IMR-90 (cell line): ENCODE measurements around the gene FAM163A. TPM values are rescaled to one million over a fixed set of nuclear protein-coding genes. Genes with fewer than 3 reads are reported as not detected.

Source experiments
- ATAC-seq: fragments of 200-7000 bp; cut with Tn5 transposase; 2 replicates; pipeline ENCODE4 v1.9.1; 2020; ENCODE audit warnings: low read depth, mild to moderate bottlenecking, moderate library complexity
- BruUV-seq: library from RNA; stranded (reverse); fragments of 400-500 nt; replicated peaks from 2 replicates; lab custom pipeline; 2021; lab: Mats Ljungman, UMichigan
- CTCF ChIA-PET: fragments of 300-600 bp; formaldehyde crosslinking; extraction: SDS; loops from one replicate; lab custom pipeline; 2021; ENCODE audit warnings: antibody characterized with exemption; lab: Yijun Ruan, JAX
- POLR2A ChIA-PET: fragments of 300-600 bp; sonication (Branson Sonifier 250); formaldehyde crosslinking; loops from one replicate; lab custom pipeline; 2022; ENCODE audit warnings: antibody characterized with exemption; ENCODE audit not compliant: unreplicated experiment; lab: Charles Lee
- DNase-seq: peaks from one replicate; pipeline ENCODE4 v3.0.0; 2013
- H2AFZ ChIP-seq: replicated peaks from 2 replicates; pipeline ENCODE3; 2013; ENCODE audit warnings: low read length, mild to moderate bottlenecking; ENCODE audit not compliant: poor library complexity
- H2AK5ac ChIP-seq: 2 replicates; pipeline ENCODE4 v1.6.1; 2013; ENCODE audit warnings: low read depth, low read length, inconsistent platforms
- H2AK9ac ChIP-seq: replicated peaks from 2 replicates; pipeline ENCODE3; 2013; ENCODE audit warnings: mild to moderate bottlenecking, low read depth, low read length, moderate library complexity; ENCODE audit not compliant: poor library complexity
- H2BK120ac ChIP-seq: 2 replicates; pipeline ENCODE4 v1.6.1; 2013; ENCODE audit warnings: low read depth, low read length, inconsistent platforms
- H2BK15ac ChIP-seq: 3 replicates; pipeline ENCODE4 v1.6.1; 2013; ENCODE audit warnings: low read depth, low read length, inconsistent platforms
- H2BK20ac ChIP-seq: 2 replicates; pipeline ENCODE4 v1.6.1; 2013; ENCODE audit warnings: low read depth, mild to moderate bottlenecking, inconsistent platforms, low read length, moderate library complexity
- H2BK5ac ChIP-seq: 2 replicates; pipeline ENCODE4 v1.6.1; 2013; ENCODE audit warnings: mild to moderate bottlenecking, low read depth, low read length, inconsistent platforms; ENCODE audit not compliant: poor library complexity, severe bottlenecking
- H3K14ac ChIP-seq: replicated peaks from 2 replicates; pipeline ENCODE4 v1.6.1; 2013; ENCODE audit warnings: low read depth, low read length, inconsistent platforms
- H3K18ac ChIP-seq: 2 replicates; pipeline ENCODE4 v1.6.1; 2013; ENCODE audit warnings: low read depth, low read length, control low read depth
- H3K23ac ChIP-seq: 2 replicates; pipeline ENCODE4 v1.6.1; 2013; ENCODE audit warnings: low read depth, low read length, inconsistent platforms
- H3K27ac ChIP-seq: 2 replicates; pipeline ENCODE4 v1.5.1; 2013; ENCODE audit warnings: mild to moderate bottlenecking, control low read depth, low read length; ENCODE audit not compliant: insufficient read depth
- H3K27me3 ChIP-seq: 2 replicates; pipeline ENCODE4 v1.6.1; 2013; ENCODE audit warnings: low read length; ENCODE audit not compliant: control insufficient read depth, insufficient read depth
- H3K36me3 ChIP-seq: 2 replicates; pipeline ENCODE4 v1.6.1; 2013; ENCODE audit warnings: low read length, mixed read lengths; ENCODE audit not compliant: control insufficient read depth, insufficient read depth
- H3K4ac ChIP-seq: 2 replicates; pipeline ENCODE4 v1.6.1; 2013; ENCODE audit warnings: low read depth, low read length, inconsistent platforms
- H3K4me1 ChIP-seq: 2 replicates; pipeline ENCODE4 v1.6.1; 2013; ENCODE audit warnings: low read length, mixed read lengths; ENCODE audit not compliant: control insufficient read depth, insufficient read depth
- H3K4me2 ChIP-seq: 2 replicates; pipeline ENCODE4 v1.6.1; 2013; ENCODE audit warnings: low read depth, mild to moderate bottlenecking, control low read depth, low read length, moderate library complexity
- H3K4me3 ChIP-seq: 2 replicates; pipeline ENCODE4 v1.5.1; 2013; ENCODE audit warnings: low read depth, mild to moderate bottlenecking, control low read depth, low read length, moderate library complexity; ENCODE audit not compliant: insufficient read depth
- H3K56ac ChIP-seq: 2 replicates; pipeline ENCODE4 v1.6.1; 2013; ENCODE audit warnings: low read length, inconsistent platforms; ENCODE audit not compliant: insufficient read depth; ENCODE audit errors: extremely low read depth
- H3K79me1 ChIP-seq, 2 experiments: 2 replicates each; pipeline ENCODE4 v1.6.1; 2013; ENCODE audit warnings: low read length in 2 of 2, inconsistent platforms in 1 of 2, low read depth in 1 of 2
- H3K9ac ChIP-seq: 2 replicates; pipeline ENCODE4 v1.6.1; 2013; ENCODE audit warnings: low read depth, low read length, control low read depth
- H3K9me1 ChIP-seq: 2 replicates; pipeline ENCODE4 v1.6.1; 2013; ENCODE audit warnings: low read length, inconsistent platforms; ENCODE audit not compliant: insufficient read depth
- H3K9me3 ChIP-seq: 2 replicates; pipeline ENCODE4 v1.6.1; 2013; ENCODE audit warnings: low read length; ENCODE audit not compliant: control insufficient read depth, insufficient read depth
- H4K20me1 ChIP-seq: 2 replicates; pipeline ENCODE4 v1.6.1; 2013; ENCODE audit warnings: low read length, inconsistent platforms; ENCODE audit not compliant: insufficient read depth
- H4K5ac ChIP-seq: 2 replicates; pipeline ENCODE4 v1.6.1; 2013; ENCODE audit warnings: mild to moderate bottlenecking, low read depth, low read length, control low read depth
- H4K8ac ChIP-seq, 2 experiments: 2 replicates each; pipeline ENCODE4 v1.6.1; 2013; ENCODE audit warnings: low read depth in 2 of 2, low read length in 2 of 2, control low read depth in 1 of 2, inconsistent platforms in 1 of 2
- H4K91ac ChIP-seq: 2 replicates; pipeline ENCODE4 v1.6.1; 2013; ENCODE audit warnings: low read depth, low read length, inconsistent platforms; ENCODE audit not compliant: insufficient read depth
- BHLHE40 ChIP-seq: fragments of 150-350 bp; IDR thresholded peaks from 2 replicates; pipeline ENCODE4 v1.6.1; 2016; ENCODE audit warnings: mild to moderate bottlenecking, low read depth, low read length
- CEBPB ChIP-seq: IDR thresholded peaks from 2 replicates; pipeline ENCODE4 v1.6.1; 2012; ENCODE audit warnings: low read depth, low read length, improper control_type of control experiment
- CHD1 ChIP-seq: IDR thresholded peaks from 2 replicates; pipeline ENCODE4 v1.6.1; 2012; ENCODE audit warnings: low read depth, low read length, improper control_type of control experiment
- CTCF ChIP-seq: conservative IDR thresholded peaks from 2 replicates; pipeline ENCODE4 v1.5.1; 2012; ENCODE audit warnings: mild to moderate bottlenecking, low read depth, low read length, improper control_type of control experiment
- MAFK ChIP-seq: IDR thresholded peaks from 2 replicates; pipeline ENCODE4 v1.6.1; 2012; ENCODE audit warnings: low read depth, low read length, improper control_type of control experiment
- MAZ ChIP-seq: IDR thresholded peaks from 2 replicates; pipeline ENCODE4 v1.6.1; 2012; ENCODE audit warnings: low read depth, mild to moderate bottlenecking, low read length, improper control_type of control experiment, moderate library complexity, borderline replicate concordance
- MXI1 ChIP-seq: IDR thresholded peaks from 2 replicates; pipeline ENCODE4 v1.6.1; 2012; ENCODE audit warnings: low read depth, mild to moderate bottlenecking, low read length, moderate library complexity, borderline replicate concordance
- NFE2L2 ChIP-seq: fragments of 150-350 bp; IDR thresholded peaks from 2 replicates; pipeline ENCODE4 v1.6.1; 2016; ENCODE audit warnings: low read depth, mild to moderate bottlenecking, low read length
- RAD21 ChIP-seq: IDR thresholded peaks from 2 replicates; pipeline ENCODE4 v1.6.1; 2012; ENCODE audit warnings: low read length, improper control_type of control experiment
- RCOR1 ChIP-seq: IDR thresholded peaks from 2 replicates; pipeline ENCODE4 v1.6.1; 2012; ENCODE audit warnings: mild to moderate bottlenecking, low read length, improper control_type of control experiment; ENCODE audit not compliant: insufficient replicate concordance
- RFX5 ChIP-seq: IDR thresholded peaks from 2 replicates; pipeline ENCODE4 v1.8.0; 2012; ENCODE audit warnings: low read depth, mild to moderate bottlenecking, low read length, moderate library complexity
- WGBS, 2 experiments: methylation state at CpG; one replicate each; pipeline versions ENCODE4 v1.1.5 to v1.1.7; 2013; ENCODE audit warnings: missing lambda C conversion rate in 2 of 2; ENCODE audit not compliant: insufficient read length in 1 of 2; ENCODE audit errors: extremely low coverage in 2 of 2; 5-methylcytosine and 5-hydroxymethylcytosine counted together
- dilution Hi-C: fragments of 300-500 bp; cut with HindIII; formaldehyde crosslinking; loops from one replicate; pipeline ENCODE4 v1.14.3; 2018; ENCODE audit warnings: low sequenced_read_pairs; ENCODE audit not compliant: unreplicated experiment
- in situ Hi-C: fragments of 300-500 bp; cut with MboI; formaldehyde crosslinking; loops from 3 replicates; pipeline ENCODE4 v1.14.3; 2019; ENCODE audit warnings: low sequenced_read_pairs, inconsistent platforms, mixed read lengths
- intact Hi-C: fragments of 100-400 bp; cut with micrococcal nuclease; formaldehyde crosslinking; loops from 2 replicates; pipeline ENCODE4 v1.10.0; 2022
- polyA plus RNA-seq, 3 experiments: library from polyadenylated mRNA; depleted of rRNA; stranded (reverse); fragments of >200 nt; gene quantifications; 2 replicates each; pipeline ENCODE4 v1.2.3, GENCODE V29; 2012; ENCODE audit warnings: low replicate concordance in 1 of 3
- total RNA-seq: library from RNA; depleted of rRNA; stranded (reverse); fragments of >200 nt; gene quantifications from 2 replicates; pipeline ENCODE4 v1.2.3, GENCODE V29; 2012
- TF ChIP-seq, protein P1 (sequence below): fragments of 150-350 bp; IDR thresholded peaks from 2 replicates; pipeline ENCODE4 v1.6.1; 2017; ENCODE audit warnings: mild to moderate bottlenecking, antibody characterized with exemption, low read length, low read depth
- TF ChIP-seq, protein P2 (sequence below): fragments of 150-350 bp; IDR thresholded peaks from 2 replicates; pipeline ENCODE4 v1.6.1; 2016; ENCODE audit warnings: low read depth, mild to moderate bottlenecking, low read length, moderate library complexity, borderline replicate concordance

Gene FAM163A
- total and polyA plus RNA-seq, 2 of the 4 experiments (the other 2 are of a cell fraction): not detected

- H3K4me2 ChIP-seq: no peak overlapping the region
- no peak overlapping the region for H3K9ac ChIP-seq
- no peak overlapping the region for H3K27ac ChIP-seq
- H4K5ac ChIP-seq: no peak overlapping the region
- H3K4me3 ChIP-seq: no peak overlapping the region
- no peaks in the 10 kb centered on the region for H3K9me3 ChIP-seq
- in situ Hi-C loops (no loop called here), intact Hi-C loops (no loop called here), dilution Hi-C loops (no loop called here)
- H3K36me3 ChIP-seq: peaks cover 4% of the 10 kb centered on the region
- TF ChIP-seq MAZ (no peak), RCOR1 (no peak), RFX5 (no peak), MXI1 (no peak), NFE2L2 (no peak), MAFK (no peak), BHLHE40 (no peak), RAD21 (no peak), CEBPB (no peak), CTCF (no peak), CHD1 (no peak)
- TF ChIP-seq, protein P1, sequence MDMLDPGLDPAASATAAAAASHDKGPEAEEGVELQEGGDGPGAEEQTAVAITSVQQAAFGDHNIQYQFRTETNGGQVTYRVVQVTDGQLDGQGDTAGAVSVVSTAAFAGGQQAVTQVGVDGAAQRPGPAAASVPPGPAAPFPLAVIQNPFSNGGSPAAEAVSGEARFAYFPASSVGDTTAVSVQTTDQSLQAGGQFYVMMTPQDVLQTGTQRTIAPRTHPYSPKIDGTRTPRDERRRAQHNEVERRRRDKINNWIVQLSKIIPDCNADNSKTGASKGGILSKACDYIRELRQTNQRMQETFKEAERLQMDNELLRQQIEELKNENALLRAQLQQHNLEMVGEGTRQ: no peak
- TF ChIP-seq, protein P2, sequence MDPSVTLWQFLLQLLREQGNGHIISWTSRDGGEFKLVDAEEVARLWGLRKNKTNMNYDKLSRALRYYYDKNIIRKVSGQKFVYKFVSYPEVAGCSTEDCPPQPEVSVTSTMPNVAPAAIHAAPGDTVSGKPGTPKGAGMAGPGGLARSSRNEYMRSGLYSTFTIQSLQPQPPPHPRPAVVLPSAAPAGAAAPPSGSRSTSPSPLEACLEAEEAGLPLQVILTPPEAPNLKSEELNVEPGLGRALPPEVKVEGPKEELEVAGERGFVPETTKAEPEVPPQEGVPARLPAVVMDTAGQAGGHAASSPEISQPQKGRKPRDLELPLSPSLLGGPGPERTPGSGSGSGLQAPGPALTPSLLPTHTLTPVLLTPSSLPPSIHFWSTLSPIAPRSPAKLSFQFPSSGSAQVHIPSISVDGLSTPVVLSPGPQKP: no peak
- H2AK5ac ChIP-seq: no peak overlapping the region
- H4K8ac ChIP-seq: no peak overlapping the region
- no peak overlapping the region for H2BK15ac ChIP-seq
- H2AFZ ChIP-seq: no peak overlapping the region
- no peaks in the 10 kb centered on the region for H4K20me1 ChIP-seq
- no peaks in the 10 kb centered on the region for H3K9me1 ChIP-seq
- no peak overlapping the region for H3K23ac ChIP-seq
- ChIA-PET CTCF (no interaction called here), POLR2A (no interaction called here)
- H2BK20ac ChIP-seq: no peak overlapping the region
- no peak overlapping the region for H3K56ac ChIP-seq
- WGBS, 2 experiments: no CpG with 5 or more reads among the region's 3 CpGs
- peaks cover 18% of the 10 kb centered on the region for H3K27me3 ChIP-seq
- H3K4me1 ChIP-seq: peaks cover 3% of the 10 kb centered on the region; the same call in 1 of the 2 replicates
- H3K14ac ChIP-seq: no peak overlapping the region
- no peak overlapping the region for H2AK9ac ChIP-seq
- H3K4ac ChIP-seq: no peak overlapping the region
- ATAC-seq (no peak), DNase-seq (no peak)
- H3K18ac ChIP-seq: no peak overlapping the region
- no TSS peak for BruUV-seq
- H2BK5ac ChIP-seq: no peak overlapping the region
- no peak overlapping the region for H2BK120ac ChIP-seq
- H3K79me1 ChIP-seq: no peaks in the 10 kb centered on the region
- no peak overlapping the region for H4K91ac ChIP-seq
These were observed 88.1 kb downstream of the FAM163A start for GRCh38 chr1:179831225-179831624.
